WTC11 (cell line): ENCODE data around the gene GPD1. TPM values are rescaled to one million over a fixed set of nuclear protein-coding genes. Genes with fewer than 3 reads are reported as not detected.

Experiments used
- ATAC-seq: fragments of 200-7000 bp; cut with Tn5 transposase; 2 replicates; pipeline ENCODE4 v1.10.0; 2021; ENCODE audit warnings: mild to moderate bottlenecking, moderate library complexity
- CTCF ChIA-PET: fragments of 300-600 bp; sonication (Branson Sonifier 250); formaldehyde crosslinking; loops from one replicate; lab custom pipeline; 2021; ENCODE audit warnings: antibody characterized with exemption; lab: Charles Lee
- POLR2A ChIA-PET: fragments of 350-600 bp; sonication (Branson Sonifier 250); formaldehyde crosslinking; loops from one replicate; lab custom pipeline; 2021; ENCODE audit warnings: antibody characterized with exemption; lab: Charles Lee
- DNase-seq: peaks from one replicate; pipeline ENCODE4 v3.0.0; 2021; ENCODE audit warnings: low spot score
- H3K27ac Mint-ChIP-seq: 2 replicates; pipeline ENCODE4 v1.8.0; 2021; ENCODE audit warnings: mixed read lengths
- H3K27me3 Mint-ChIP-seq: 2 replicates; pipeline ENCODE4 v1.8.0; 2021; ENCODE audit warnings: low read depth, mild to moderate bottlenecking, moderate library complexity, mixed read lengths
- H3K36me3 Mint-ChIP-seq: 2 replicates; pipeline ENCODE4 v1.8.0; 2021; ENCODE audit warnings: mixed read lengths
- H3K4me1 Mint-ChIP-seq: 2 replicates; pipeline ENCODE4 v1.8.0; 2022; ENCODE audit warnings: mixed read lengths
- H3K4me3 Mint-ChIP-seq: 2 replicates; pipeline ENCODE4 v1.8.0; 2021; ENCODE audit warnings: mild to moderate bottlenecking, moderate library complexity, mixed read lengths
- H3K9me3 Mint-ChIP-seq: 2 replicates; pipeline ENCODE4 v1.8.0; 2021; ENCODE audit warnings: mixed read lengths
- ATF6 ChIP-seq: sonication (generic); formaldehyde crosslinking; IDR thresholded peaks from 2 replicates; pipeline ENCODE4 v1.8.1; 2023; ENCODE audit warnings: mild to moderate bottlenecking, missing genetic modification reagents
- E2F4 ChIP-seq: sonication (generic); formaldehyde crosslinking; IDR thresholded peaks from 2 replicates; pipeline ENCODE4 v1.8.1; 2022; ENCODE audit warnings: low read depth, mild to moderate bottlenecking, moderate library complexity, missing genetic modification reagents, borderline replicate concordance
- E2F5 ChIP-seq: sonication (generic); formaldehyde crosslinking; IDR thresholded peaks from 2 replicates; pipeline ENCODE4 v1.8.1; 2022; ENCODE audit warnings: mild to moderate bottlenecking, moderate library complexity, missing genetic modification reagents
- ERG ChIP-seq: fragments of 250-450 bp; sonication (Bioruptor Pico); IDR thresholded peaks from 2 replicates; pipeline ENCODE4 v1.8.0; 2021; ENCODE audit warnings: mild to moderate bottlenecking
- FOXJ3 ChIP-seq: sonication (generic); formaldehyde crosslinking; IDR thresholded peaks from 2 replicates; pipeline ENCODE4 v1.9.0; 2021; ENCODE audit warnings: missing genetic modification reagents, mild to moderate bottlenecking, borderline replicate concordance
- FOXP1 ChIP-seq: sonication (generic); formaldehyde crosslinking; IDR thresholded peaks from 2 replicates; pipeline ENCODE4 v1.8.0; 2022; ENCODE audit warnings: missing genetic modification reagents, mild to moderate bottlenecking, moderate library complexity, borderline replicate concordance
- GTF2I ChIP-seq: fragments of 250-450 bp; sonication (Bioruptor Pico); conservative IDR thresholded peaks from 2 replicates; pipeline ENCODE4 v1.4.0; 2021; ENCODE audit warnings: mild to moderate bottlenecking
- SOX15 ChIP-seq: fragments of 250-450 bp; sonication (Bioruptor Pico); IDR thresholded peaks from 2 replicates; pipeline ENCODE4 v1.9.0; 2021; ENCODE audit warnings: mild to moderate bottlenecking
- STAT6 ChIP-seq: sonication (generic); formaldehyde crosslinking; conservative IDR thresholded peaks from 2 replicates; pipeline ENCODE4 v1.8.1; 2023; ENCODE audit warnings: mild to moderate bottlenecking, low read depth, missing genetic modification reagents, moderate library complexity
- ZNF121 ChIP-seq: sonication (generic); formaldehyde crosslinking; IDR thresholded peaks from 2 replicates; pipeline ENCODE4 v1.8.0; 2023; ENCODE audit warnings: missing genetic modification reagents
- ZNF416 ChIP-seq: fragments of 250-450 bp; sonication (Bioruptor Pico); IDR thresholded peaks from 2 replicates; pipeline ENCODE4 v1.9.0; 2021; ENCODE audit warnings: mild to moderate bottlenecking, inconsistent platforms
- total RNA-seq: library from RNA; stranded (reverse); gene quantifications from 3 replicates; pipeline ENCODE4 v1.2.3, GENCODE V29; 2021
- TF ChIP-seq, protein P1 (sequence below): fragments of 200-600 bp; IDR thresholded peaks from 2 replicates; pipeline ENCODE4 v1.8.0; 2022; ENCODE audit warnings: antibody characterized with exemption

Gene GPD1
- total RNA-seq, 1 experiment from 2014 or later: 0.77 TPM

DNA sequence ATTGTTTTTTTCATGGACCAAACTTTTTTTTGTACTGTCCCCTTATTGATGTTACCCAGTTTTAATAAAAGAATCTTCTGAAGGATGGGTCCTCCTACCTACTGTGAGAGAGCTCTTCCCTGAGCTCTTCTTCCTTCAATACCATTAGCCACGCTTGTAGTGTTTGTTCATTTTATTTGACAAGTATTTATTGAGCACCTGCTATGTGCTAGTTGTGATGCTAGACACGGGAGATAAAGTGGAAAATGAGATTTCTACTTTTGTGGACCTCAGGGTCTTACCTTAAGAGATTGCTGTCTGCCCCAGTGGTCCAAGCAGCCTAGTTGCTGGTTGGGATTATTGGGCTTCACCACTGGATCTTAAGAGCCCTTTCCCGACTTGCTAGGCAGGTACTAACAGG is 3.2 kb upstream of the GPD1 start:
- H3K27me3 Mint-ChIP-seq: no peaks in the 10 kb centered on the region
- ChIA-PET POLR2A (interaction anchor here (0.5 to 1.9 kb wide), 4 partner anchors 11 to 122 kb away, joined by 4 to 14 read pairs (median 4); partner anchors contain the start of genes COX14 and SMARCD1), CTCF (interaction anchor here (0.7 to 4.8 kb wide), 14 partner anchors 11 to 827 kb away, joined by 3 to 165 read pairs (median 4); partner anchors contain the start of genes CERS5, COX14, LIMA1 and SMARCD1)
- DNase-seq: no peak
- H3K36me3 Mint-ChIP-seq: peaks cover 56% of the 10 kb centered on the region
- peaks cover 30% of the 10 kb centered on the region for H3K4me1 Mint-ChIP-seq
- H3K4me3 Mint-ChIP-seq: no peak overlapping the region
- H3K27ac Mint-ChIP-seq: peak overlapping the region; percentile 81
- ATAC-seq: no peak
- H3K9me3 Mint-ChIP-seq: no peaks in the 10 kb centered on the region
- TF ChIP-seq GTF2I: no peak
- TF ChIP-seq ZNF416: no peak
- no peak for TF ChIP-seq STAT6
- no peak for TF ChIP-seq ERG (CRISPR knock-in tag)
- TF ChIP-seq FOXJ3: no peak
- TF ChIP-seq SOX15 (CRISPR knock-in tag): no peak
- no peak for TF ChIP-seq FOXP1
- TF ChIP-seq ZNF121 (CRISPR knock-in tag): no peak
- TF ChIP-seq ATF6 (CRISPR knock-in tag): no peak
- no peak for TF ChIP-seq E2F4
- TF ChIP-seq E2F5 (CRISPR knock-in tag): no peak

GRCh38 chr12:50101663-50102062 is 2.1 kb upstream of the GPD1 start:
- ATAC-seq (peak; percentile 79), DNase-seq (peak; percentile 32)
- Mint-ChIP-seq H3K36me3 (peaks cover 45% of the 10 kb centered on the region), H3K4me3 (no peak overlapping the region), H3K4me1 (peaks cover 30% of the 10 kb centered on the region), H3K27me3 (no peaks in the 10 kb centered on the region), H3K9me3 (no peaks in the 10 kb centered on the region), H3K27ac (peak overlapping the region; percentile 97)
- CTCF ChIA-PET: interaction anchor here (0.7 to 4.8 kb wide), 24 partner anchors 10 to 240 kb away, joined by 3 to 165 read pairs (median 5); partner anchors contain the start of genes CERS5, COX14, LIMA1 and SMARCD1
- TF ChIP-seq FOXP1: no peak
- TF ChIP-seq, protein P1, sequence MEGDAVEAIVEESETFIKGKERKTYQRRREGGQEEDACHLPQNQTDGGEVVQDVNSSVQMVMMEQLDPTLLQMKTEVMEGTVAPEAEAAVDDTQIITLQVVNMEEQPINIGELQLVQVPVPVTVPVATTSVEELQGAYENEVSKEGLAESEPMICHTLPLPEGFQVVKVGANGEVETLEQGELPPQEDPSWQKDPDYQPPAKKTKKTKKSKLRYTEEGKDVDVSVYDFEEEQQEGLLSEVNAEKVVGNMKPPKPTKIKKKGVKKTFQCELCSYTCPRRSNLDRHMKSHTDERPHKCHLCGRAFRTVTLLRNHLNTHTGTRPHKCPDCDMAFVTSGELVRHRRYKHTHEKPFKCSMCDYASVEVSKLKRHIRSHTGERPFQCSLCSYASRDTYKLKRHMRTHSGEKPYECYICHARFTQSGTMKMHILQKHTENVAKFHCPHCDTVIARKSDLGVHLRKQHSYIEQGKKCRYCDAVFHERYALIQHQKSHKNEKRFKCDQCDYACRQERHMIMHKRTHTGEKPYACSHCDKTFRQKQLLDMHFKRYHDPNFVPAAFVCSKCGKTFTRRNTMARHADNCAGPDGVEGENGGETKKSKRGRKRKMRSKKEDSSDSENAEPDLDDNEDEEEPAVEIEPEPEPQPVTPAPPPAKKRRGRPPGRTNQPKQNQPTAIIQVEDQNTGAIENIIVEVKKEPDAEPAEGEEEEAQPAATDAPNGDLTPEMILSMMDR: peak; percentile 23; the same call in 1 of the 2 replicates
- POLR2A ChIA-PET: interaction anchor here (0.6 to 1.9 kb wide), 3 partner anchors 9 to 65 kb away, joined by 3 to 14 read pairs (median 4); partner anchors contain the start of genes CERS5, COX14 and SMARCD1
